Endothelial cell of umbilical vein (primary cell): ENCODE data around the gene DAZAP1. TPM values are rescaled to one million over a fixed set of nuclear protein-coding genes. Genes with fewer than 3 reads are reported as not detected.

Experiments
- BruUV-seq: library from RNA; stranded (reverse); fragments of 400-500 nt; replicated peaks from 2 replicates; lab custom pipeline; 2021; lab: Mats Ljungman, UMichigan
- CTCF ChIA-PET: fragments of 300-600, 350-600 bp; sonication (Branson Sonifier 250); formaldehyde crosslinking; loops from one replicate; lab custom pipeline; 2021; ENCODE audit warnings: antibody characterized with exemption, inconsistent platforms; lab: Charles Lee
- POLR2A ChIA-PET: fragments of 300-600, 350-600 bp; sonication (Branson Sonifier 250); formaldehyde crosslinking; loops from one replicate; lab custom pipeline; 2021; ENCODE audit warnings: antibody characterized with exemption, inconsistent platforms; lab: Charles Lee
- DNase-seq: peaks from one replicate; pipeline ENCODE4 v3.0.0-alpha.2; 2011; ENCODE audit warnings: low read depth, low spot score
- FAIRE-seq: peaks from 2 replicates; lab custom pipeline; 2011; peaks lifted over from hg19 to GRCh38; lab: Jason Lieb, UNC
- H2AFZ ChIP-seq: 2 replicates; pipeline ENCODE4 v1.6.0; 2012; ENCODE audit warnings: low read depth, low read length, control low read depth, inconsistent platforms
- H3K27ac ChIP-seq: 2 replicates; pipeline ENCODE4 v1.5.1; 2011; ENCODE audit warnings: low read depth, mild to moderate bottlenecking, control low read depth, low read length, moderate library complexity; ENCODE audit not compliant: insufficient read depth
- H3K27me3 ChIP-seq, 2 experiments: 2 replicates each; pipeline versions ENCODE4 v1.6.0 to v1.6.1; 2011; ENCODE audit warnings: low read length in 2 of 2, mixed read lengths in 1 of 2; ENCODE audit not compliant: control insufficient read depth in 2 of 2, insufficient read depth in 2 of 2
- H3K36me3 ChIP-seq, 2 experiments: 2 replicates in 1 of 2; 3 replicates in 1 of 2; pipeline ENCODE4 v1.5.1; 2011; ENCODE audit warnings: low read length in 2 of 2, mild to moderate bottlenecking in 1 of 2, moderate library complexity in 1 of 2; ENCODE audit not compliant: control insufficient read depth in 2 of 2, insufficient read depth in 2 of 2; ENCODE audit errors: extremely low read depth in 1 of 2
- H3K4me1 ChIP-seq: 3 replicates; pipeline ENCODE4 v1.5.1; 2011; ENCODE audit warnings: mild to moderate bottlenecking, low read length; ENCODE audit not compliant: control insufficient read depth, insufficient read depth; ENCODE audit errors: extremely low read depth
- H3K4me2 ChIP-seq: 2 replicates; pipeline ENCODE4 v1.6.1; 2011; ENCODE audit warnings: low read length, control low read depth, mixed read lengths; ENCODE audit not compliant: insufficient read depth
- H3K4me3 ChIP-seq, 3 experiments: fragments of 200-600 bp in 1 of 3; sonication (generic), shearing (Covaris generic) in 1 of 3; replicated peaks in 1 of 3; 2 replicates each; pipeline ENCODE4 v1.5.1; 2011 to 2016; ENCODE audit warnings: control low read depth in 3 of 3, low read length in 3 of 3, mild to moderate bottlenecking in 2 of 3, inconsistent platforms in 1 of 3, low read depth in 1 of 3, moderate library complexity in 1 of 3; ENCODE audit not compliant: insufficient read depth in 1 of 3
- H3K79me2 ChIP-seq: 2 replicates; pipeline ENCODE4 v1.6.0; 2012; ENCODE audit warnings: low read length, inconsistent platforms; ENCODE audit not compliant: control insufficient read depth, insufficient read depth
- H3K9ac ChIP-seq: replicated peaks from 2 replicates; pipeline ENCODE3; 2011; ENCODE audit warnings: low read length, control low read depth; ENCODE audit not compliant: insufficient read depth; ENCODE audit errors: extremely low read depth
- H3K9me1 ChIP-seq: replicated peaks from 3 replicates; pipeline ENCODE4 v1.6.0; 2011; ENCODE audit warnings: mild to moderate bottlenecking, low read length; ENCODE audit not compliant: control insufficient read depth, insufficient read depth; ENCODE audit errors: extremely low read depth
- H3K9me3 ChIP-seq: replicated peaks from 2 replicates; pipeline ENCODE4 v1.5.1; 2012; ENCODE audit warnings: low read length, inconsistent platforms; ENCODE audit not compliant: control insufficient read depth, insufficient read depth
- H4K20me1 ChIP-seq: replicated peaks from 2 replicates; pipeline ENCODE3; 2011; ENCODE audit warnings: mild to moderate bottlenecking, low read length; ENCODE audit not compliant: control insufficient read depth, insufficient read depth; ENCODE audit errors: extremely low read depth
- EZH2 ChIP-seq: IDR thresholded peaks from 2 replicates; pipeline ENCODE4 v1.6.1; 2012; ENCODE audit warnings: borderline replicate concordance, low read depth, mild to moderate bottlenecking, moderate library complexity, low read length, inconsistent platforms; ENCODE audit not compliant: severe bottlenecking
- FOS ChIP-seq: IDR thresholded peaks from 2 replicates; pipeline ENCODE4 v1.6.1; 2011; ENCODE audit warnings: mild to moderate bottlenecking, low read length, moderate library complexity, borderline replicate concordance; ENCODE audit not compliant: insufficient read depth
- GATA2 ChIP-seq: IDR thresholded peaks from 2 replicates; pipeline ENCODE4 v1.7.0; 2011; ENCODE audit warnings: low read depth, mild to moderate bottlenecking, moderate library complexity, mixed read lengths, low read length; ENCODE audit not compliant: insufficient read length, insufficient read depth
- JUN ChIP-seq: IDR thresholded peaks from 2 replicates; pipeline ENCODE4 v1.6.1; 2011; ENCODE audit warnings: borderline replicate concordance, low read depth; ENCODE audit not compliant: insufficient read length, insufficient read depth
- MYC ChIP-seq: IDR thresholded peaks from one replicate; pipeline ENCODE4 v1.6.1; 2011; ENCODE audit warnings: mild to moderate bottlenecking, low read depth, low read length
- POLR2A ChIP-seq: IDR thresholded peaks from 2 replicates; pipeline ENCODE4 v1.6.1; 2012; ENCODE audit warnings: low read depth, mild to moderate bottlenecking, control low read depth, low read length
- POLR2AphosphoS5 ChIP-seq: IDR thresholded peaks from 2 replicates; pipeline ENCODE4 v1.6.1; 2012; ENCODE audit warnings: low read depth, mild to moderate bottlenecking, control low read depth, low read length, moderate library complexity; ENCODE audit not compliant: insufficient read depth
- dilution Hi-C: fragments of 300-500 bp; cut with MboI; formaldehyde crosslinking; loops from one replicate; pipeline ENCODE4 v1.15.0; 2019; ENCODE audit warnings: low sequenced_read_pairs; ENCODE audit not compliant: extremely low pct_ligation_motif_present
- intact Hi-C: fragments of 100-400 bp; cut with micrococcal nuclease; formaldehyde crosslinking; loops from one replicate; pipeline ENCODE4 v1.10.0; 2022
- polyA plus RNA-seq, 4 experiments: library from polyadenylated mRNA; depleted of rRNA in 3 of 4; stranded (reverse) in 3 of 4; unstranded in 1 of 4; fragments of >200 nt; gene quantifications; 2 replicates each; pipeline versions ENCODE4 v1.2.1 to v1.2.3, GENCODE V29; 2011 to 2012; ENCODE audit warnings: missing spikeins in 1 of 4
- total RNA-seq: library from RNA; stranded (reverse); gene quantifications from 2 replicates; pipeline ENCODE4 v1.2.3, GENCODE V29; 2021
- TF ChIP-seq, protein P1 (sequence below): IDR thresholded peaks from 2 replicates; pipeline ENCODE4 v1.6.1; 2011; ENCODE audit not compliant: insufficient read depth, insufficient read length
- TF ChIP-seq, protein P2 (sequence below), 2 donors: IDR thresholded peaks; 1 replicate in 1 of 2; 2 replicates in 1 of 2; pipeline ENCODE4 v1.5.1; 2011; ENCODE audit warnings: low read length in 2 of 2, mild to moderate bottlenecking in 2 of 2, moderate library complexity in 2 of 2, control low read depth in 1 of 2, inconsistent platforms in 1 of 2, low read depth in 1 of 2; ENCODE audit not compliant: insufficient read depth in 1 of 2; ENCODE audit errors: extremely low read depth in 1 of 2

DAZAP1 gene
- total and polyA plus RNA-seq, 2 donors (not counting 3 experiments of a cell fraction or from before 2014, with no cell fraction given), result 50.1 to 187 TPM

DNA sequence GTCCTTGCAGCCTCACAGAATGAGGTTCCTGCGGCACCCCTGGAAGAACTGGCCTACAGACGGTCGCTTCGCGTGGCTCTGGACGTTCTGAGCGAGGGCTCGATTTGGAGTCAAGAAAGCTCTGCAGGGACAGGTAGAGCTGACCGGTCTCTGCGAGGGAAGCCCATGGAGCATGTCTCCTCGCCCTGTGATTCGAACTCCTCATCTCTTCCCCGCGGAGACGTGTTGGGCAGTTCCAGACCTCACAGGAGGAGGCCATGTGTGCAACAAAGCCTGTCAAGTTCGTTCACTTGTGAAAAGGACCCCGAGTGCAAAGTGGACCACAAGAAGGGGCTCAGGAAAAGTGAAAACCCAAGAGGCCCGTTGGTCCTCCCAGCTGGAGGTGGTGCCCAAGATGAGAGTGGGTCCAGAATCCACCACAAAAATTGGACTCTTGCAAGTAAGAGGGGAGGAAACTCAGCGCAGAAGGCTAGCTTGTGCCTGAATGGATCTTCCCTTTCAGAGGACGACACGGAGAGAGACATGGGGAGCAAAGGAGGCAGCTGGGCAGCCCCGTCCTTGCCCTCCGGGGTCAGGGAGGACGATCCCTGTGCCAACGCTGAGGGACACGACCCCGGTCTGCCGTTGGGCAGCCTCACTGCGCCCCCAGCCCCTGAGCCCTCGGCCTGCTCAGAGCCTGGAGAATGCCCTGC, 47.1 kb upstream of the DAZAP1 start:
- dilution Hi-C loops, result no loop called here

More for the DNA sequence above, 47.1 kb upstream of the DAZAP1 start:
- H3K9me3 ChIP-seq, result no peaks in the 10 kb centered on the region
- H3K9ac ChIP-seq, result no peak overlapping the region
- TF ChIP-seq JUN (no peak), MYC (no peak), POLR2A (no peak), GATA2 (no peak), EZH2 (no peak), POLR2AphosphoS5 (no peak), FOS (no peak)
- TF ChIP-seq, protein P1, sequence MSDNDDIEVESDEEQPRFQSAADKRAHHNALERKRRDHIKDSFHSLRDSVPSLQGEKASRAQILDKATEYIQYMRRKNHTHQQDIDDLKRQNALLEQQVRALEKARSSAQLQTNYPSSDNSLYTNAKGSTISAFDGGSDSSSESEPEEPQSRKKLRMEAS, result no peak
- TF ChIP-seq, protein P2, sequence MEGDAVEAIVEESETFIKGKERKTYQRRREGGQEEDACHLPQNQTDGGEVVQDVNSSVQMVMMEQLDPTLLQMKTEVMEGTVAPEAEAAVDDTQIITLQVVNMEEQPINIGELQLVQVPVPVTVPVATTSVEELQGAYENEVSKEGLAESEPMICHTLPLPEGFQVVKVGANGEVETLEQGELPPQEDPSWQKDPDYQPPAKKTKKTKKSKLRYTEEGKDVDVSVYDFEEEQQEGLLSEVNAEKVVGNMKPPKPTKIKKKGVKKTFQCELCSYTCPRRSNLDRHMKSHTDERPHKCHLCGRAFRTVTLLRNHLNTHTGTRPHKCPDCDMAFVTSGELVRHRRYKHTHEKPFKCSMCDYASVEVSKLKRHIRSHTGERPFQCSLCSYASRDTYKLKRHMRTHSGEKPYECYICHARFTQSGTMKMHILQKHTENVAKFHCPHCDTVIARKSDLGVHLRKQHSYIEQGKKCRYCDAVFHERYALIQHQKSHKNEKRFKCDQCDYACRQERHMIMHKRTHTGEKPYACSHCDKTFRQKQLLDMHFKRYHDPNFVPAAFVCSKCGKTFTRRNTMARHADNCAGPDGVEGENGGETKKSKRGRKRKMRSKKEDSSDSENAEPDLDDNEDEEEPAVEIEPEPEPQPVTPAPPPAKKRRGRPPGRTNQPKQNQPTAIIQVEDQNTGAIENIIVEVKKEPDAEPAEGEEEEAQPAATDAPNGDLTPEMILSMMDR (IDR thresholded peaks at IDR 0.05; ENCODE audit: extremely low read depth in 1 of 2, insufficient read depth in 1 of 2, low read depth in 1 of 2, low read length in 2 of 2), result no peak
- intact Hi-C loops, result no loop called here
- H3K79me2 ChIP-seq, result peaks cover 4% of the 10 kb centered on the region
- peaks cover 0 to 25% of the 10 kb centered on the region in 2 experiments for H3K36me3 ChIP-seq
- POLR2A ChIA-PET, result no interaction called here
- no peaks in the 10 kb centered on the region for H4K20me1 ChIP-seq
- H2AFZ ChIP-seq, result no peak overlapping the region
- FAIRE-seq, result no peak
- no peak overlapping the region for H3K4me3 ChIP-seq
- H3K27me3 ChIP-seq, result no peaks in the 10 kb centered on the region
- no TSS peak for BruUV-seq
- no peak overlapping the region for H3K4me2 ChIP-seq
- H3K9me1 ChIP-seq, result no peaks in the 10 kb centered on the region
- no peak for DNase-seq
- no peak overlapping the region for H3K27ac ChIP-seq
- peaks cover 19% of the 10 kb centered on the region for H3K4me1 ChIP-seq
- CTCF ChIA-PET, result interaction anchor here (1.4 kb wide), 1 partner anchor 44 kb away, joined by 7 read pairs; no protein-coding TSS in a partner anchor
